ENCODE results near the gene FMN1. TPM values are rescaled to one million over a fixed set of nuclear protein-coding genes. Genes with fewer than 3 reads are reported as not detected.
A peak's percentile ranks its signal among the peaks of the same experiment; 100 is the strongest.

The FMN1 gene
- total and polyA plus RNA-seq, 7 experiments from 2014 or later: 0.02 to 32.2 (median 1.0) TPM; not detected in 1

DNA sequence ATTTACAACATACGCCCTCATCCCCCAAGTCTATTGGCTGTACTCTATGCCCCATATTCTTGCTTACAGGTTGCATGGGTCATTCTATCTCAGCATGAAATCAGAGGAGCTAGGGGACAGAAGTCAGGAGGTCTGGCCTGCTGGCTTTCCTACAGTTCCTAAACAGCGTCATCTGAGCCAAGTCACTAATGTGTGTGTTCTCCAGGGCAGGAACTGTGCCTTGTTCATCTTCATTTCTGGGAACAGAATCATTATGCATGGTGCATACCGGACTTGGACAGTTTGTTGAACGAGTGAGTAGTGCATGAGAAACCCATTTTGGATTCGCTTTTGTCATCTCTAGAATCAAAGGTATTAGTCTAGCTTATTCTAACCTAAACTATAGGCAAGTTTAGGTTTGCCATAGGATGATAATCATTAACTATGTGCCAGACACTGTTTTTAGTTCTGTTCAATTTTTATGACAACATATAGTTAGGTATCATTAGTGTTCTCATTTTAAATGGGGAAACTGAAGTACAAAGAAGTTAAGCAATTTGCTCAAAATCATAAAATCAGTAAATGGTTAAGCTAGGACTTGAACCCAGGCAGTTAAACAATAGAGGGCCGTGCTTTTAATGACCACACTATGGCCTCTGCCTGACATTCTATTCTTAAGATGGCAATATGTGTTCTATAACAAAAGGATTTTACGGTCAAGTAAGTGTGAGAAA, 105.2 kb downstream of the FMN1 start:
- CTCF ChIA-PET: interaction anchor here (0.8 to 1.4 kb wide), 3 partner anchors 43 to 611 kb away, joined by 3 to 4 read pairs (median 3); no protein-coding TSS in a partner anchor
- no peak for ATAC-seq
- POLR2A ChIA-PET: no interaction called here

GRCh38 chr15:33086500-33087121, 107.9 kb downstream of the FMN1 start:
- Histone ChIP-seq H3K4me1 (ENCODE audit: control insufficient read depth in 2 of 2, insufficient read depth in 2 of 2, low read length in 2 of 2) (no peaks in the 10 kb centered on the region), H3K36me3 (ENCODE audit: control insufficient read depth in 2 of 3, insufficient read depth in 3 of 3, low read length in 3 of 3) (no peaks in the 10 kb centered on the region), H3K9me3 (ENCODE audit: control insufficient read depth in 2 of 3, low read length in 3 of 3) (no peaks in the 10 kb centered on the region), H3K4me3 (ENCODE audit: low read length) (no peak overlapping the region), H3K27me3 (ENCODE audit: control insufficient read depth in 2 of 2, insufficient read depth in 2 of 2, low read length in 2 of 2) (no peaks in the 10 kb centered on the region), H3K27ac (ENCODE audit: low read depth, low read length) (no peak overlapping the region)
- DNase-seq: peak in 5 of 9 donors; percentile 9 to 70 (median 48)
- ChIA-PET POLR2A (no interaction called here), CTCF (interaction anchor here (0.6 to 2.2 kb wide), 9 partner anchors 15 to 617 kb away, joined by 3 to 12 read pairs (median 4); no protein-coding TSS in a partner anchor)
- Mint-ChIP-seq H3K36me3 (peaks cover 0 to 10% (median 0%) of the 10 kb centered on the region in 5 donors), H3K27ac (peak overlapping the region in 2 of 9 donors; percentile 24 to 87), H3K4me1 (peaks cover 0 to 39% (median 11%) of the 10 kb centered on the region in 7 donors), H3K9me3 (no peaks in the 10 kb centered on the region), H3K4me3 (peak overlapping the region in 4 of 10 donors; percentile 27 to 77 (median 55)), H3K27me3 (peaks cover 0 to 9% (median 0%) of the 10 kb centered on the region in 5 donors)
- ATAC-seq: peak; percentile 87
- intact Hi-C loops (cut with micrococcal nuclease): loop anchor here (1.0 to 10.0 kb wide), 6 partner anchors 46 to 1128 kb away; partner anchors contain the start of gene KATNBL1 (in 1 of the 2)

More for the DNA sequence above, 105.2 kb downstream of the FMN1 start:
- no peaks in the 10 kb centered on the region for H3K36me3 ChIP-seq (ENCODE audit: control insufficient read depth in 2 of 3, insufficient read depth in 3 of 3, low read length in 3 of 3)
- no peaks in the 10 kb centered on the region for H3K27me3 ChIP-seq (ENCODE audit: control insufficient read depth in 2 of 2, insufficient read depth in 2 of 2, low read length in 2 of 2)
- H3K4me3 ChIP-seq (ENCODE audit: low read length): no peak overlapping the region
- no peak for DNase-seq
- peaks cover 0 to 9% (median 0%) of the 10 kb centered on the region in 5 donors for H3K27me3 Mint-ChIP-seq
- H3K27ac ChIP-seq (ENCODE audit: low read depth, low read length): no peak overlapping the region
- peaks cover 0 to 6% (median 0%) of the 10 kb centered on the region in 5 donors for H3K36me3 Mint-ChIP-seq
- peaks cover 0 to 58% (median 22%) of the 10 kb centered on the region in 7 donors for H3K4me1 Mint-ChIP-seq
- peak overlapping the region in 4 of 10 donors; percentile 23 to 77 (median 32) for H3K4me3 Mint-ChIP-seq
- H3K27ac Mint-ChIP-seq: peak overlapping the region in 3 of 9 donors; percentile 10 to 55 (median 12)
- intact Hi-C loops (cut with micrococcal nuclease): loop anchor here (5.0 to 10.0 kb wide), 3 partner anchors 143 to 1125 kb away; partner anchors contain the start of gene KATNBL1 (in 1 of the 2)
- no peaks in the 10 kb centered on the region for H3K9me3 ChIP-seq (ENCODE audit: control insufficient read depth in 2 of 3, low read length in 3 of 3)
- peaks cover 0 to 3% of the 10 kb centered on the region in 2 donors for H3K4me1 ChIP-seq (ENCODE audit: control insufficient read depth in 2 of 2, insufficient read depth in 2 of 2, low read length in 2 of 2)
- no peaks in the 10 kb centered on the region for H3K9me3 Mint-ChIP-seq

DNA sequence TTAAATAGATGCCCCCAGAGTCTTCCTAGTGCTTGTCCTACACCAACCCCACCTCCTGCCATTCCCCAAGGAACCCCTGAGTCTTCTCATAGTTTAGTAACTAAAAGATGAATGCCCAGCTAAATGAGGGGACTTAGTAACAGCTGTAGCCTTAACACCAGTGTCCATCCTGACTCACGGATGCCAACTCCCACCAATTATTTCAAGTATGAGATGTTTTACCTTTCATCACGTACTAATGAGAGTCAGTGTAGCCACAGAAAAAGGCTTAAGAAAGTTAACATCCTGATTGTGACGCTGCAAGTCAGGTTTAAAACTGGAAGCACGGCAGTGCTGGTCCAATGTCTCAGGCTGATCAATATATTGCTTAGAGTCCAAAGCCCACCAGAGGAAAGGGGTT, 109.9 kb downstream of the FMN1 start:
- Histone ChIP-seq H3K27me3 (ENCODE audit: control insufficient read depth in 2 of 2, insufficient read depth in 2 of 2, low read length in 2 of 2) (no peaks in the 10 kb centered on the region), H3K4me1 (ENCODE audit: control insufficient read depth in 2 of 2, insufficient read depth in 2 of 2, low read length in 2 of 2) (no peaks in the 10 kb centered on the region), H3K9me3 (ENCODE audit: control insufficient read depth in 2 of 3, low read length in 3 of 3) (no peaks in the 10 kb centered on the region), H3K36me3 (ENCODE audit: control insufficient read depth in 2 of 3, insufficient read depth in 3 of 3, low read length in 3 of 3) (no peaks in the 10 kb centered on the region), H3K4me3 (ENCODE audit: low read length) (no peak overlapping the region), H3K27ac (ENCODE audit: low read depth, low read length) (no peak overlapping the region)
- H3K36me3 Mint-ChIP-seq: peaks cover 0 to 10% (median 0%) of the 10 kb centered on the region in 5 donors
- H3K27ac Mint-ChIP-seq: no peak overlapping the region
- no peak overlapping the region for H3K4me3 Mint-ChIP-seq
- intact Hi-C loops (cut with micrococcal nuclease): loop anchor here (5.0 to 10.0 kb wide), 3 partner anchors 148 to 1130 kb away; partner anchors contain the start of gene KATNBL1 (in 1 of the 2)
- H3K9me3 Mint-ChIP-seq: no peaks in the 10 kb centered on the region
- peaks cover 0 to 6% (median 0%) of the 10 kb centered on the region in 5 donors for H3K27me3 Mint-ChIP-seq
- ATAC-seq (no peak), DNase-seq (no peak)
- POLR2A ChIA-PET: no interaction called here
- peaks cover 0 to 31% (median 5%) of the 10 kb centered on the region in 7 donors for H3K4me1 Mint-ChIP-seq
- CTCF ChIA-PET: no interaction called here

GRCh38 chr15:33083232-33084081, 111.1 kb downstream of the FMN1 start:
- Histone ChIP-seq H3K4me3 (ENCODE audit: low read length) (no peak overlapping the region), H3K36me3 (ENCODE audit: control insufficient read depth in 2 of 3, insufficient read depth in 3 of 3, low read length in 3 of 3) (no peaks in the 10 kb centered on the region), H3K27me3 (ENCODE audit: control insufficient read depth in 2 of 2, insufficient read depth in 2 of 2, low read length in 2 of 2) (no peaks in the 10 kb centered on the region), H3K9me3 (ENCODE audit: control insufficient read depth in 2 of 3, low read length in 3 of 3) (no peaks in the 10 kb centered on the region), H3K4me1 (ENCODE audit: control insufficient read depth in 2 of 2, insufficient read depth in 2 of 2, low read length in 2 of 2) (no peaks in the 10 kb centered on the region), H3K27ac (ENCODE audit: low read depth, low read length) (no peak overlapping the region)
- ChIA-PET POLR2A (no interaction called here), CTCF (interaction anchor here (0.6 to 1.5 kb wide), 3 partner anchors 49 to 617 kb away, joined by 3 to 6 read pairs (median 5); no protein-coding TSS in a partner anchor)
- Mint-ChIP-seq H3K27me3 (peaks cover 0 to under 1% (median 0%) of the 10 kb centered on the region in 5 donors), H3K4me1 (peaks cover 0 to 26% (median 5%) of the 10 kb centered on the region in 7 donors), H3K9me3 (no peaks in the 10 kb centered on the region), H3K27ac (no peak overlapping the region), H3K36me3 (peaks cover 0 to 10% (median 0%) of the 10 kb centered on the region in 5 donors), H3K4me3 (no peak overlapping the region)
- no peak for DNase-seq
- no peak for ATAC-seq
- intact Hi-C loops (cut with micrococcal nuclease): loop anchor here in 1 of 2 donors (10.0 kb wide), 1 partner anchor 1131 kb away; the partner anchor contains the start of gene KATNBL1

DNA sequence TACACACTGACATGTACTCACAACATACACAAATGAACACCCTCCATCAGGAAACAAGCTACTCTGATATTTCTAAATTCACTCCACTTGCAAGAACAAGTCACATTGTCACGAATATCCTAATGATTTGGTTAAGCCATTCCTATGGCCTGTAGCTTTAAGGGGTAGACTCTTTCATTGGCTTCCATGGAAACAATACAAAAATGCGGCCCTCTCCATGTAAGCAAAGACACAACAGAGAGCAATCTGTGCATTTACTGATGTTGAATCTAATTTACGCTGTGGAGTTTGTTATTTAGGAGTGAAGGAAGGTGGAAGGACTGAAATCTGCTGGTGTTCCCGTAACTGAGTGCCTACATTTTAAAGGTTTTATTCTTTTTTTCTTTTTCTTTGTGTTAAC, 114.5 kb downstream of the FMN1 start:
- Mint-ChIP-seq H3K27me3 (peaks cover 0 to 6% (median 2%) of the 10 kb centered on the region in 5 donors), H3K9me3 (no peaks in the 10 kb centered on the region), H3K27ac (no peak overlapping the region), H3K36me3 (peaks cover 0 to 6% (median 0%) of the 10 kb centered on the region in 5 donors), H3K4me3 (no peak overlapping the region), H3K4me1 (peaks cover 0 to 18% (median 0%) of the 10 kb centered on the region in 7 donors)
- ATAC-seq (no peak), DNase-seq (no peak)
- CTCF ChIA-PET: no interaction called here
- no peaks in the 10 kb centered on the region for H3K36me3 ChIP-seq (ENCODE audit: control insufficient read depth in 2 of 3, insufficient read depth in 3 of 3, low read length in 3 of 3)
- no peak overlapping the region for H3K27ac ChIP-seq (ENCODE audit: low read depth, low read length)
- no peaks in the 10 kb centered on the region for H3K4me1 ChIP-seq (ENCODE audit: control insufficient read depth in 2 of 2, insufficient read depth in 2 of 2, low read length in 2 of 2)
- intact Hi-C loops (cut with micrococcal nuclease): loop anchor here in 1 of 2 donors (10.0 kb wide), 1 partner anchor 1135 kb away; the partner anchor contains the start of gene KATNBL1
- no peaks in the 10 kb centered on the region for H3K9me3 ChIP-seq (ENCODE audit: control insufficient read depth in 2 of 3, low read length in 3 of 3)
- no peak overlapping the region for H3K4me3 ChIP-seq (ENCODE audit: low read length)
- no peaks in the 10 kb centered on the region for H3K27me3 ChIP-seq (ENCODE audit: control insufficient read depth in 2 of 2, insufficient read depth in 2 of 2, low read length in 2 of 2)
- POLR2A ChIA-PET: no interaction called here

DNA sequence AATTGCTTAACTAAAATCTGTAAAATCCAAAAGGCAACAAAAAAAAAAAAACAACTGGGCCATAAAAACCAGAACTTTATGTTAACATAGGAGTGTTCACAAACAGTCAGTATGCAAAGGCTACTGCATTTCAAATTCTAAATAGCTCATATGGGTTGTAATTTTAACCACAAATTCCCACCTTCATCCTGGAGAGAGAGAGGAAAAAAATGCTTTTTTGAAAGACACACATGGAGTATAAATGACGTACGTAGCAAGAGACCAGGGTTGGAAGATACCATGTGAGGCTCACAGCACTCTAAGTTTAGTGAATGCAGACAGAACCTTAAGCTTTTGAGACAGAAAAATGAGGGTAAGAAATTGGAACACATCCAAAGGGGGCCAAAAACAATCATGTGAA, 115.9 kb downstream of the FMN1 start:
- Histone ChIP-seq H3K4me3 (ENCODE audit: low read length) (no peak overlapping the region), H3K27ac (ENCODE audit: low read depth, low read length) (no peak overlapping the region), H3K36me3 (ENCODE audit: control insufficient read depth in 2 of 3, insufficient read depth in 3 of 3, low read length in 3 of 3) (no peaks in the 10 kb centered on the region), H3K4me1 (ENCODE audit: control insufficient read depth in 2 of 2, insufficient read depth in 2 of 2, low read length in 2 of 2) (no peaks in the 10 kb centered on the region), H3K9me3 (ENCODE audit: control insufficient read depth in 2 of 3, low read length in 3 of 3) (no peaks in the 10 kb centered on the region), H3K27me3 (ENCODE audit: control insufficient read depth in 2 of 2, insufficient read depth in 2 of 2, low read length in 2 of 2) (no peaks in the 10 kb centered on the region)
- ATAC-seq (no peak), DNase-seq (no peak)
- H3K4me1 Mint-ChIP-seq: peaks cover 0 to 18% (median 4%) of the 10 kb centered on the region in 7 donors
- no peaks in the 10 kb centered on the region for H3K9me3 Mint-ChIP-seq
- peaks cover 0 to 4% (median 0%) of the 10 kb centered on the region in 5 donors for H3K36me3 Mint-ChIP-seq
- no peak overlapping the region for H3K27ac Mint-ChIP-seq
- no peak overlapping the region for H3K4me3 Mint-ChIP-seq
- H3K27me3 Mint-ChIP-seq: peaks cover 0 to 6% (median 2%) of the 10 kb centered on the region in 5 donors
- ChIA-PET POLR2A (no interaction called here), CTCF (no interaction called here)
- intact Hi-C loops (cut with micrococcal nuclease): no loop called here
